Endothelial cell (in vitro differentiated cells): ENCODE results near the gene TOMT. TPM values are rescaled to one million over a fixed set of nuclear protein-coding genes. Genes with fewer than 3 reads are reported as not detected.
"Not testable (repeated sequence)": the region's sequence is repeated elsewhere in the genome, so short reads cannot be mapped to it uniquely, and the experiment has no call there.

ENCODE experiments used
- DNase-seq: peaks from one replicate; pipeline ENCODE4 v3.0.0; 2021; ENCODE audit warnings: low spot score
- H3K27ac Mint-ChIP-seq: one replicate; pipeline ENCODE4 v1.8.0; 2021; ENCODE audit warnings: mixed read lengths, inconsistent platforms; ENCODE audit not compliant: unreplicated experiment
- H3K27me3 Mint-ChIP-seq: one replicate; pipeline ENCODE4 v1.8.0; 2021; ENCODE audit warnings: mild to moderate bottlenecking, moderate library complexity, mixed read lengths, inconsistent platforms; ENCODE audit not compliant: unreplicated experiment
- H3K36me3 Mint-ChIP-seq: one replicate; pipeline ENCODE4 v1.8.0; 2021; ENCODE audit warnings: mild to moderate bottlenecking, low read depth, mixed read lengths, inconsistent platforms; ENCODE audit not compliant: unreplicated experiment
- H3K4me1 Mint-ChIP-seq: one replicate; pipeline ENCODE4 v1.8.0; 2021; ENCODE audit warnings: mild to moderate bottlenecking, mixed read lengths, inconsistent platforms; ENCODE audit not compliant: unreplicated experiment
- H3K4me3 Mint-ChIP-seq: one replicate; pipeline ENCODE4 v1.8.0; 2021; ENCODE audit warnings: mild to moderate bottlenecking, mixed read lengths, inconsistent platforms; ENCODE audit not compliant: unreplicated experiment
- H3K9me3 Mint-ChIP-seq: one replicate; pipeline ENCODE4 v1.8.0; 2021; ENCODE audit warnings: mixed read lengths, inconsistent platforms; ENCODE audit not compliant: unreplicated experiment
- CTCF ChIP-seq: fragments of 200-600 bp; sonication (generic); IDR thresholded peaks from one replicate; pipeline ENCODE4 v1.5.0; 2021; ENCODE audit warnings: antibody characterized with exemption; ENCODE audit not compliant: unreplicated experiment
- total RNA-seq: library from RNA; stranded (reverse); fragmentation: NEBNext Ultra II Directional; extraction: Animal tissue kit (Norgen Biotek cat#: 25700); gene quantifications from one replicate; pipeline ENCODE4 v1.2.1, GENCODE V29; 2021; ENCODE audit not compliant: unreplicated experiment

TOMT gene
- total RNA-seq, 1 donor from 2014 or later = not detected

- no peak overlapping the region for H3K27ac Mint-ChIP-seq
- no peaks in the 10 kb centered on the region for H3K9me3 Mint-ChIP-seq
- no peaks in the 10 kb centered on the region for H3K36me3 Mint-ChIP-seq
- no peaks in the 10 kb centered on the region for H3K4me1 Mint-ChIP-seq
- no peak for TF ChIP-seq CTCF
- no peak for DNase-seq
- H3K27me3 Mint-ChIP-seq = no peaks in the 10 kb centered on the region
- no peak overlapping the region for H3K4me3 Mint-ChIP-seq
Observed at GRCh38 chr11:72144807-72145565, 39.3 kb downstream of the TOMT start.

- no peak for TF ChIP-seq CTCF
- no peak overlapping the region for H3K27ac Mint-ChIP-seq
- no peak overlapping the region for H3K4me3 Mint-ChIP-seq
- no peak for DNase-seq
- no peaks in the 10 kb centered on the region for H3K4me1 Mint-ChIP-seq
- no peaks in the 10 kb centered on the region for H3K36me3 Mint-ChIP-seq
- no peaks in the 10 kb centered on the region for H3K9me3 Mint-ChIP-seq
- no peaks in the 10 kb centered on the region for H3K27me3 Mint-ChIP-seq
Observed at GRCh38 chr11:72146625-72147024, 40.9 kb downstream of the TOMT start.

GRCh38 chr11:72150882-72151281, 45.2 kb downstream of the TOMT start:
- H3K4me3 Mint-ChIP-seq = no peak overlapping the region
- no peaks in the 10 kb centered on the region for H3K36me3 Mint-ChIP-seq
- H3K9me3 Mint-ChIP-seq = no peaks in the 10 kb centered on the region
- no peaks in the 10 kb centered on the region for H3K27me3 Mint-ChIP-seq
- no peak for DNase-seq
- no peak overlapping the region for H3K27ac Mint-ChIP-seq
- TF ChIP-seq CTCF = no peak
- H3K4me1 Mint-ChIP-seq = no peaks in the 10 kb centered on the region

GRCh38 chr11:72153874-72154273, 48.1 kb downstream of the TOMT start:
- H3K4me3 Mint-ChIP-seq, DNase-seq, H3K9me3 Mint-ChIP-seq, H3K27me3 Mint-ChIP-seq, H3K4me1 Mint-ChIP-seq, H3K36me3 Mint-ChIP-seq, H3K27ac Mint-ChIP-seq: not testable (repeated sequence)

- no peaks in the 10 kb centered on the region for H3K9me3 Mint-ChIP-seq
- no peaks in the 10 kb centered on the region for H3K4me1 Mint-ChIP-seq
- no peak overlapping the region for H3K27ac Mint-ChIP-seq
- H3K36me3 Mint-ChIP-seq = no peaks in the 10 kb centered on the region
- no peak overlapping the region for H3K4me3 Mint-ChIP-seq
- no peak for TF ChIP-seq CTCF
- H3K27me3 Mint-ChIP-seq = no peaks in the 10 kb centered on the region
- no peak for DNase-seq
Observed at GRCh38 chr11:72154816-72155215, 49.1 kb downstream of the TOMT start.
